Liver (tissue), 9 donors: ENCODE measurements around the gene NEURL1. TPM values are rescaled to one million over a fixed set of nuclear protein-coding genes. Genes with fewer than 3 reads are reported as not detected.

Experiments used
- DNase-seq: peaks from one replicate; pipeline ENCODE4 v3.0.0-alpha.2; 2017; ENCODE audit warnings: low spot score
- H3K27ac ChIP-seq, 2 donors: one replicate each; pipeline ENCODE4 v1.7.0; 2013; ENCODE audit warnings: inconsistent platforms in 2 of 2, low read length in 2 of 2, control low read depth in 1 of 2, low read depth in 1 of 2, mild to moderate bottlenecking in 1 of 2
- H3K27me3 ChIP-seq, 4 donors: one replicate each; pipeline versions ENCODE4 v1.6.1 to v1.7.0; 2013; ENCODE audit warnings: low read length in 3 of 4, inconsistent platforms in 1 of 4, mild to moderate bottlenecking in 1 of 4, moderate library complexity in 1 of 4; ENCODE audit not compliant: control insufficient read depth in 4 of 4, insufficient read depth in 4 of 4
- H3K36me3 ChIP-seq, 4 donors: one replicate each; pipeline versions ENCODE4 v1.6.1 to v1.7.0; 2013; ENCODE audit warnings: low read length in 3 of 4, mild to moderate bottlenecking in 3 of 4, low read depth in 1 of 4, moderate library complexity in 1 of 4; ENCODE audit not compliant: control insufficient read depth in 4 of 4, insufficient read depth in 3 of 4
- H3K4me1 ChIP-seq, 4 donors: one replicate each; pipeline versions ENCODE4 v1.6.1 to v1.7.0; 2013; ENCODE audit warnings: low read length in 3 of 4, mild to moderate bottlenecking in 3 of 4, moderate library complexity in 1 of 4; ENCODE audit not compliant: control insufficient read depth in 4 of 4, insufficient read depth in 4 of 4
- H3K4me3 ChIP-seq, 3 donors: one replicate each; pipeline versions ENCODE4 v1.6.1 to v1.7.0; 2013; ENCODE audit warnings: low read length in 3 of 3, control low read depth in 1 of 3, low read depth in 1 of 3, mild to moderate bottlenecking in 1 of 3
- H3K9ac ChIP-seq, 2 donors: one replicate each; pipeline ENCODE4 v1.7.0; 2013; ENCODE audit warnings: low read length in 2 of 2, mild to moderate bottlenecking in 2 of 2, moderate library complexity in 2 of 2, control low read depth in 1 of 2, low read depth in 1 of 2
- H3K9me3 ChIP-seq, 4 donors: one replicate each; pipeline versions ENCODE4 v1.6.1 to v1.7.0; 2013; ENCODE audit warnings: low read length in 3 of 4; ENCODE audit not compliant: control insufficient read depth in 4 of 4
- EGR1 ChIP-seq, 2 donors: IDR thresholded peaks; 2 replicates each; pipeline ENCODE4 v1.6.1; 2016 to 2018; ENCODE audit warnings: antibody characterized with exemption in 2 of 2, low read depth in 2 of 2
- FOXA1 ChIP-seq: IDR thresholded peaks from 2 replicates; pipeline ENCODE4 v1.6.1; 2016; ENCODE audit warnings: antibody characterized with exemption
- FOXA2 ChIP-seq: IDR thresholded peaks from 2 replicates; pipeline ENCODE4 v1.6.1; 2016; ENCODE audit warnings: antibody characterized with exemption
- GABPA ChIP-seq, 2 donors: IDR thresholded peaks in 1 of 2; conservative IDR thresholded peaks in 1 of 2; 2 replicates each; pipeline ENCODE4 v1.6.1; 2016; ENCODE audit warnings: antibody characterized with exemption in 2 of 2, mild to moderate bottlenecking in 1 of 2, moderate library complexity in 1 of 2
- HNF4G ChIP-seq: IDR thresholded peaks from 2 replicates; pipeline ENCODE4 v1.6.1; 2016; ENCODE audit warnings: antibody characterized with exemption
- JUND ChIP-seq, 2 donors: IDR thresholded peaks; 2 replicates each; pipeline ENCODE4 v1.6.1; 2016; ENCODE audit warnings: antibody characterized with exemption in 2 of 2
- MAX ChIP-seq: IDR thresholded peaks from 2 replicates; pipeline ENCODE4 v1.6.1; 2016; ENCODE audit warnings: antibody characterized with exemption
- NR2F2 ChIP-seq: IDR thresholded peaks from 2 replicates; pipeline ENCODE4 v1.6.1; 2016; ENCODE audit warnings: antibody characterized with exemption
- RAD21 ChIP-seq, 2 donors: IDR thresholded peaks; 2 replicates each; pipeline ENCODE4 v1.6.1; 2016; ENCODE audit warnings: antibody characterized with exemption in 2 of 2, mild to moderate bottlenecking in 2 of 2
- RXRA ChIP-seq, 2 donors: IDR thresholded peaks; 2 replicates each; pipeline ENCODE4 v1.6.1; 2017 to 2018; ENCODE audit warnings: antibody characterized with exemption in 2 of 2, mild to moderate bottlenecking in 1 of 2
- SP1 ChIP-seq: IDR thresholded peaks from 2 replicates; pipeline ENCODE4 v1.6.1; 2018; ENCODE audit warnings: antibody characterized with exemption, mild to moderate bottlenecking
- TAF1 ChIP-seq: conservative IDR thresholded peaks from 2 replicates; pipeline ENCODE4 v1.6.1; 2016; ENCODE audit warnings: antibody characterized with exemption, mild to moderate bottlenecking
- YY1 ChIP-seq: IDR thresholded peaks from 2 replicates; pipeline ENCODE4 v1.6.1; 2016; ENCODE audit warnings: antibody characterized with exemption, mild to moderate bottlenecking
- WGBS: extraction: QIAGEN DNeasy Blood & Tissue Kit; methylation state at CpG from one replicate; pipeline ENCODE4 v1.1.7; 2013; 5-methylcytosine and 5-hydroxymethylcytosine counted together
- polyA plus RNA-seq, 2 donors: library from polyadenylated mRNA; stranded (reverse) in 1 of 2; unstranded in 1 of 2; fragments of 200-250 nt in 1 of 2; fragments of >200 nt in 1 of 2; fragmentation: Nextera tagmentation in 1 of 2; extraction: Ambion mirVana in 1 of 2; gene quantifications; one replicate each; pipeline versions ENCODE4 v1.2.1 to v1.2.3, GENCODE V29; 2013 to 2015
- total RNA-seq, 2 donors: library from RNA; depleted of rRNA; stranded (reverse); fragments of >200 nt; gene quantifications; one replicate each; pipeline ENCODE4 v1.2.3, GENCODE V29; 2014
- TF ChIP-seq, protein P1 (sequence below): IDR thresholded peaks from 2 replicates; pipeline ENCODE4 v1.6.1; 2016; ENCODE audit warnings: antibody characterized with exemption
- TF ChIP-seq, protein P2 (sequence below): IDR thresholded peaks from 2 replicates; pipeline ENCODE4 v1.6.1; 2016; ENCODE audit warnings: antibody characterized with exemption, mild to moderate bottlenecking
- TF ChIP-seq, protein P3 (sequence below): fragments of 150-350 bp; IDR thresholded peaks from 2 replicates; pipeline ENCODE4 v1.5.1; 2017; ENCODE audit warnings: improper control_type of control experiment, low read depth, low read length; ENCODE audit not compliant: missing input control
- TF ChIP-seq, protein P4 (sequence below): IDR thresholded peaks from 2 replicates; pipeline ENCODE4 v1.6.1; 2016; ENCODE audit warnings: antibody characterized with exemption
- donor health status: healthy.
- donor health status: healthy.
- donor health status: healthy.
- donor health status: healthy.
- donor health status: healthy.

The NEURL1 gene
- total and polyA plus RNA-seq, 4 donors: 0.11 to 3.9 (median 0.74) TPM

GRCh38 chr10:103573205-103573487 is 79.6 kb downstream of the NEURL1 start:
- Histone ChIP-seq H3K4me3 (no peak overlapping the region), H3K9me3 (no peaks in the 10 kb centered on the region), H3K27ac (no peak overlapping the region), H3K36me3 (no peaks in the 10 kb centered on the region), H3K27me3 (no peaks in the 10 kb centered on the region), H3K4me1 (peaks cover 2 to 20% (median 11%) of the 10 kb centered on the region in 4 donors), H3K9ac (no peak overlapping the region)
- DNase-seq: no peak
- WGBS: 92% methylated on average over 7 of the region's 7 CpGs
- TF ChIP-seq NR2F2 (no peak), EGR1 (IDR thresholded peaks at IDR 0.05; ENCODE audit: low read depth in 2 of 2) (no peak), GABPA (IDR thresholded peaks at IDR 0.05 in 1 of 2, conservative IDR thresholded peaks at IDR 0.05 in 1 of 2) (no peak), JUND (IDR thresholded peaks at IDR 0.05) (no peak), MAX (no peak), FOXA1 (no peak), RXRA (IDR thresholded peaks at IDR 0.05) (no peak), FOXA2 (no peak), SP1 (no peak), HNF4G (no peak), RAD21 (IDR thresholded peaks at IDR 0.05) (no peak)
- TF ChIP-seq, protein P1, sequence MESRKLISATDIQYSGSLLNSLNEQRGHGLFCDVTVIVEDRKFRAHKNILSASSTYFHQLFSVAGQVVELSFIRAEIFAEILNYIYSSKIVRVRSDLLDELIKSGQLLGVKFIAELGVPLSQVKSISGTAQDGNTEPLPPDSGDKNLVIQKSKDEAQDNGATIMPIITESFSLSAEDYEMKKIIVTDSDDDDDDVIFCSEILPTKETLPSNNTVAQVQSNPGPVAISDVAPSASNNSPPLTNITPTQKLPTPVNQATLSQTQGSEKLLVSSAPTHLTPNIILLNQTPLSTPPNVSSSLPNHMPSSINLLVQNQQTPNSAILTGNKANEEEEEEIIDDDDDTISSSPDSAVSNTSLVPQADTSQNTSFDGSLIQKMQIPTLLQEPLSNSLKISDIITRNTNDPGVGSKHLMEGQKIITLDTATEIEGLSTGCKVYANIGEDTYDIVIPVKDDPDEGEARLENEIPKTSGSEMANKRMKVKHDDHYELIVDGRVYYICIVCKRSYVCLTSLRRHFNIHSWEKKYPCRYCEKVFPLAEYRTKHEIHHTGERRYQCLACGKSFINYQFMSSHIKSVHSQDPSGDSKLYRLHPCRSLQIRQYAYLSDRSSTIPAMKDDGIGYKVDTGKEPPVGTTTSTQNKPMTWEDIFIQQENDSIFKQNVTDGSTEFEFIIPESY: no peak
- TF ChIP-seq, protein P2, sequence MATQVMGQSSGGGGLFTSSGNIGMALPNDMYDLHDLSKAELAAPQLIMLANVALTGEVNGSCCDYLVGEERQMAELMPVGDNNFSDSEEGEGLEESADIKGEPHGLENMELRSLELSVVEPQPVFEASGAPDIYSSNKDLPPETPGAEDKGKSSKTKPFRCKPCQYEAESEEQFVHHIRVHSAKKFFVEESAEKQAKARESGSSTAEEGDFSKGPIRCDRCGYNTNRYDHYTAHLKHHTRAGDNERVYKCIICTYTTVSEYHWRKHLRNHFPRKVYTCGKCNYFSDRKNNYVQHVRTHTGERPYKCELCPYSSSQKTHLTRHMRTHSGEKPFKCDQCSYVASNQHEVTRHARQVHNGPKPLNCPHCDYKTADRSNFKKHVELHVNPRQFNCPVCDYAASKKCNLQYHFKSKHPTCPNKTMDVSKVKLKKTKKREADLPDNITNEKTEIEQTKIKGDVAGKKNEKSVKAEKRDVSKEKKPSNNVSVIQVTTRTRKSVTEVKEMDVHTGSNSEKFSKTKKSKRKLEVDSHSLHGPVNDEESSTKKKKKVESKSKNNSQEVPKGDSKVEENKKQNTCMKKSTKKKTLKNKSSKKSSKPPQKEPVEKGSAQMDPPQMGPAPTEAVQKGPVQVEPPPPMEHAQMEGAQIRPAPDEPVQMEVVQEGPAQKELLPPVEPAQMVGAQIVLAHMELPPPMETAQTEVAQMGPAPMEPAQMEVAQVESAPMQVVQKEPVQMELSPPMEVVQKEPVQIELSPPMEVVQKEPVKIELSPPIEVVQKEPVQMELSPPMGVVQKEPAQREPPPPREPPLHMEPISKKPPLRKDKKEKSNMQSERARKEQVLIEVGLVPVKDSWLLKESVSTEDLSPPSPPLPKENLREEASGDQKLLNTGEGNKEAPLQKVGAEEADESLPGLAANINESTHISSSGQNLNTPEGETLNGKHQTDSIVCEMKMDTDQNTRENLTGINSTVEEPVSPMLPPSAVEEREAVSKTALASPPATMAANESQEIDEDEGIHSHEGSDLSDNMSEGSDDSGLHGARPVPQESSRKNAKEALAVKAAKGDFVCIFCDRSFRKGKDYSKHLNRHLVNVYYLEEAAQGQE: no peak
- TF ChIP-seq, protein P3, sequence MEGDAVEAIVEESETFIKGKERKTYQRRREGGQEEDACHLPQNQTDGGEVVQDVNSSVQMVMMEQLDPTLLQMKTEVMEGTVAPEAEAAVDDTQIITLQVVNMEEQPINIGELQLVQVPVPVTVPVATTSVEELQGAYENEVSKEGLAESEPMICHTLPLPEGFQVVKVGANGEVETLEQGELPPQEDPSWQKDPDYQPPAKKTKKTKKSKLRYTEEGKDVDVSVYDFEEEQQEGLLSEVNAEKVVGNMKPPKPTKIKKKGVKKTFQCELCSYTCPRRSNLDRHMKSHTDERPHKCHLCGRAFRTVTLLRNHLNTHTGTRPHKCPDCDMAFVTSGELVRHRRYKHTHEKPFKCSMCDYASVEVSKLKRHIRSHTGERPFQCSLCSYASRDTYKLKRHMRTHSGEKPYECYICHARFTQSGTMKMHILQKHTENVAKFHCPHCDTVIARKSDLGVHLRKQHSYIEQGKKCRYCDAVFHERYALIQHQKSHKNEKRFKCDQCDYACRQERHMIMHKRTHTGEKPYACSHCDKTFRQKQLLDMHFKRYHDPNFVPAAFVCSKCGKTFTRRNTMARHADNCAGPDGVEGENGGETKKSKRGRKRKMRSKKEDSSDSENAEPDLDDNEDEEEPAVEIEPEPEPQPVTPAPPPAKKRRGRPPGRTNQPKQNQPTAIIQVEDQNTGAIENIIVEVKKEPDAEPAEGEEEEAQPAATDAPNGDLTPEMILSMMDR: no peak

- Histone ChIP-seq H3K4me1 (peaks cover 4 to 31% (median 17%) of the 10 kb centered on the region in 4 donors), H3K27ac (no peak overlapping the region), H3K36me3 (no peaks in the 10 kb centered on the region), H3K9ac (no peak overlapping the region), H3K27me3 (no peaks in the 10 kb centered on the region), H3K9me3 (no peaks in the 10 kb centered on the region), H3K4me3 (no peak overlapping the region)
- no peak for TF ChIP-seq GABPA (IDR thresholded peaks at IDR 0.05 in 1 of 2, conservative IDR thresholded peaks at IDR 0.05 in 1 of 2)
- TF ChIP-seq JUND (IDR thresholded peaks at IDR 0.05): no peak
- no peak for TF ChIP-seq EGR1 (IDR thresholded peaks at IDR 0.05; ENCODE audit: low read depth in 2 of 2)
- TF ChIP-seq, protein P1: no peak
- TF ChIP-seq FOXA1: no peak
- TF ChIP-seq RAD21 (IDR thresholded peaks at IDR 0.05): no peak
- TF ChIP-seq, protein P4, sequence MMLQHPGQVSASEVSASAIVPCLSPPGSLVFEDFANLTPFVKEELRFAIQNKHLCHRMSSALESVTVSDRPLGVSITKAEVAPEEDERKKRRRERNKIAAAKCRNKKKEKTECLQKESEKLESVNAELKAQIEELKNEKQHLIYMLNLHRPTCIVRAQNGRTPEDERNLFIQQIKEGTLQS: no peak
- no peak for TF ChIP-seq YY1
- TF ChIP-seq HNF4G: no peak
- no peak for TF ChIP-seq TAF1
- TF ChIP-seq MAX: no peak
- 94% methylated on average over 16 of the region's 16 CpGs for WGBS
- DNase-seq: no peak
Observed at GRCh38 chr10:103574097-103575061, 80.9 kb downstream of the NEURL1 start.
